Smooth muscle cell (in vitro differentiated cells): Measurements from ENCODE around the gene GPSM1. TPM values are rescaled to one million over a fixed set of nuclear protein-coding genes. Genes with fewer than 3 reads are reported as not detected.

Experiments used
- DNase-seq: peaks from one replicate; lab custom pipeline; 2025; ENCODE audit not compliant: unreplicated experiment; lab: John Stamatoyannopoulos, UW
- H2AFZ ChIP-seq: fragments of 200-600 bp; sonication (generic); 2 replicates; pipeline ENCODE4 v1.6.0; 2016; ENCODE audit warnings: antibody characterized with exemption, low read depth, mild to moderate bottlenecking
- H3F3A ChIP-seq: fragments of 200-600 bp; sonication (generic); 2 replicates; pipeline ENCODE4 v1.6.0; 2017; ENCODE audit warnings: antibody characterized with exemption, low read depth
- H3K27ac ChIP-seq: fragments of 200-600 bp; sonication (generic); 2 replicates; pipeline ENCODE4 v1.5.1; 2016; ENCODE audit warnings: low read depth, mild to moderate bottlenecking
- H3K27me3 ChIP-seq: fragments of 200-600 bp; sonication (generic); 2 replicates; pipeline ENCODE4 v1.6.1; 2016; ENCODE audit warnings: low read depth, mild to moderate bottlenecking
- H3K36me3 ChIP-seq: fragments of 200-600 bp; sonication (generic); 2 replicates; pipeline ENCODE4 v1.5.1; 2016; ENCODE audit warnings: low read depth
- H3K4me1 ChIP-seq: fragments of 200-600 bp; sonication (generic); 2 replicates; pipeline ENCODE4 v1.5.1; 2016; ENCODE audit warnings: low read depth
- H3K4me2 ChIP-seq: fragments of 200-600 bp; sonication (generic); 2 replicates; pipeline ENCODE4 v1.6.0; 2016; ENCODE audit warnings: mild to moderate bottlenecking
- H3K4me3 ChIP-seq: fragments of 200-600 bp; sonication (generic); 2 replicates; pipeline ENCODE4 v1.5.1; 2016; ENCODE audit warnings: mild to moderate bottlenecking
- H3K79me2 ChIP-seq: fragments of 200-600 bp; sonication (generic); 2 replicates; pipeline ENCODE4 v1.6.0; 2016; ENCODE audit warnings: low read depth, mild to moderate bottlenecking
- H3K9ac ChIP-seq: fragments of 200-600 bp; sonication (generic); 2 replicates; pipeline ENCODE4 v1.6.0; 2016; ENCODE audit warnings: low read depth
- H3K9me3 ChIP-seq: fragments of 200-600 bp; sonication (generic); replicated peaks from 2 replicates; pipeline ENCODE4 v1.5.1; 2016; ENCODE audit warnings: low read depth
- H4K20me1 ChIP-seq: fragments of 200-600 bp; sonication (generic); 2 replicates; pipeline ENCODE4 v1.6.0; 2016; ENCODE audit warnings: low read depth
- CTCF ChIP-seq: fragments of 200-600 bp; sonication (generic); IDR thresholded peaks from 2 replicates; pipeline ENCODE4 v1.5.1; 2017; ENCODE audit warnings: borderline replicate concordance, mild to moderate bottlenecking, antibody characterized with exemption; ENCODE audit not compliant: insufficient read depth, poor library complexity, severe bottlenecking
- WGBS: methylation state at CpG from one replicate; pipeline ENCODE4 v1.1.7; 2016; ENCODE audit warnings: low lambda C conversion rate; 5-methylcytosine and 5-hydroxymethylcytosine counted together
- polyA plus RNA-seq: library from polyadenylated mRNA; unstranded; fragments of >200 nt; fragmentation: Nextera tagmentation; extraction: Ambion mirVana; gene quantifications from 2 replicates; pipeline ENCODE4 v1.2.1, GENCODE V29; 2016
- total RNA-seq: library from RNA; depleted of rRNA; stranded (reverse); fragments of >200 nt; gene quantifications from 2 replicates; pipeline ENCODE4 v1.2.3, GENCODE V29; 2014

GPSM1 gene
- total and polyA plus RNA-seq, 2 experiments from 2014 or later = 21.1 to 45.9 TPM

DNA sequence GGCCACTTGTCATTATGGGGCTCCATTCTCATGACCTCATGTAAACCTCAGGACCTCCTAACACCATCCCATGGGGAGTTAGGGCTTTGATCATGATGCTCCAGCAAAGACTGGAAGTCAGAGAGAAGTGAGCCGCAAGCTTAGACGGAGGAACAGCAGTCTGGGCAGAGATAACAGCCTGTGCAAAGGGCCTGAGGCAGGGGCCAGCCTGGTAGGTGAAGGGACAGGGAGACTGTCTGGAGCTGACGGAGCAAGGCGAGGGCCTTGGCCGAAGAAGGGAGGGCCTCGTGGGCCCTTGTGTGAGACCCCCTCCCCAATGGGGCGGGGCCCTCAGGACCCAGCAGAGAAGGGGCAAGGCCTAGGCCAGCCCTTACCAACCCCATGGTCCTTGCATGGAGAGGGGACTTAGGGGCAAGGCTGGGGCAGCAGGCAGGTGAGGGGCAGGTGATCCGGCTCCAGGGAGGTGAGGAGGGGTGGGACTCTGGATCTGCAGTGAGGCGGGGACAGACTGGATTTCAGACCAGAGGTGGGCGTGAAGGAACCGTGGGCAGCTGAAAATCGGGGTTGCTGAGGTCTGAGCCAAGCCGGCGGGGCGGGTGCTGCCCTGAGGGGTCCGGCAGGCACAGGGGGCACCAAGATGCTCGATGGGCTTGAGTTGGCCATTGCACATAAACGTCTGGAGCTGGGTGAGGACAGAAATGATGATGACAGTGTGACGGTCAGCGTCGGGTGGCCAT is 17.4 kb downstream of the GPSM1 start:
- Histone ChIP-seq H3K27me3 (no peaks in the 10 kb centered on the region), H3K36me3 (no peaks in the 10 kb centered on the region), H3K79me2 (no peaks in the 10 kb centered on the region), H3K9me3 (no peaks in the 10 kb centered on the region), H4K20me1 (peaks cover 34% of the 10 kb centered on the region), H3K27ac (no peak overlapping the region), H3K4me1 (peaks cover 23% of the 10 kb centered on the region), H3F3A (no peaks in the 10 kb centered on the region), H2AFZ (no peak overlapping the region), H3K4me3 (no peak overlapping the region), H3K4me2 (no peak overlapping the region), H3K9ac (no peak overlapping the region)
- DNase-seq = no peak
- TF ChIP-seq CTCF = no peak
- WGBS = 83% methylated on average over 20 of the region's 21 CpGs

DNA sequence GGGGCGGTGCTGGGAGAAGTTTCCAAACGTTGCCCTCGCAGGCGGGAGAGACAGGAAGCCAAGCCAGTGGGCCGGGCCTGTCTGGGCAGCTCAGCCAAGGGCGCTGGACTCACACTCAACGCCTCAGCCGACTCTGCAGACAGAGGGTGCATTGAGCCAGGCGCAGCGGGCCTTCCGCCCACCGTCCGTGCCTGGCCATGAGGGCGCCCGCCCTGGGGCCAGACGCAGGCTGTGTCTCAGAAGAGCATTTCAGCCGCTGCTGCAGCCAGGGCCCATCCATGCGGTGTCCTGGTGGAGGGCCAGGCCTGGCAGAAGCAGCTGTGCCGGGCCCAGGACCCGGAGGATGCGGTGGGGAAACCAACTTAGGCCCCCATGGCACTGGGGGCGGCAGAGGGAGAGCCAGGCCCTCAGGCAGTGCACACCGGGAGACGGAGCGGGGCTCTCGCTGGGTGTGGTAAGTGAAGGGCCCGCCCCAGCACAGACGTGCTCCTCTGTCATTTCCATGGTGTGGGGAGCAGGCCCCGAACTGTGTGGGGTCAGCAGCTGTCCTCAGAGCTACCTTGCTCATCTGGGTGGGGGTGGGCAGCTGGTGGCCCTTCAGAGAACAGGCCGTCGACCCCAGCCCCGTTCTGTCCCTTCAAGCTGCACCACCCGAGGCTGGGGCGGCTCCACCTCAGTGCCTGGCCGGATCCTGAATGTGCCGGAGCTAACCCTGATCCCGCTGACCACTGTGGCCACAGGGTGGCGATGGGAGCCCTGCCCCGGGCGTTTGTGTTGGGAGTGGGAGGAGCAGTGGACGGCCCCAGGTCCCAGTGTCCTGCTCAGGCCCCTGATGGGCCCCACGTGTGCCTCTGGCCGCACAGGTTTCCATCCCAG is 18.2 kb downstream of the GPSM1 start:
- H3K9ac ChIP-seq = no peak overlapping the region
- no peak overlapping the region for H3K27ac ChIP-seq
- 64% methylated on average over 40 of the region's 43 CpGs for WGBS

GRCh38 chr9:136346157-136346481 is 18.8 kb downstream of the GPSM1 start:
- Histone ChIP-seq H3K4me3 (no peak overlapping the region), H3K36me3 (no peaks in the 10 kb centered on the region)
- WGBS = 85% methylated on average over 10 of the region's 10 CpGs

More for the DNA sequence above, 18.2 kb downstream of the GPSM1 start:
- Histone ChIP-seq H3F3A (no peaks in the 10 kb centered on the region), H3K4me2 (no peak overlapping the region), H3K79me2 (no peaks in the 10 kb centered on the region), H2AFZ (no peak overlapping the region), H3K36me3 (no peaks in the 10 kb centered on the region), H3K4me3 (no peak overlapping the region), H4K20me1 (peaks cover 31% of the 10 kb centered on the region), H3K27me3 (no peaks in the 10 kb centered on the region), H3K9me3 (no peaks in the 10 kb centered on the region), H3K4me1 (peaks cover 23% of the 10 kb centered on the region)
- no peak for DNase-seq
- peak; percentile 8 for TF ChIP-seq CTCF

More at GRCh38 chr9:136346157-136346481, 18.8 kb downstream of the GPSM1 start:
- Histone ChIP-seq H3F3A (no peaks in the 10 kb centered on the region), H3K79me2 (no peaks in the 10 kb centered on the region), H3K4me2 (no peak overlapping the region), H4K20me1 (peaks cover 37% of the 10 kb centered on the region), H3K9me3 (no peaks in the 10 kb centered on the region), H3K27ac (no peak overlapping the region), H3K27me3 (no peaks in the 10 kb centered on the region), H2AFZ (no peak overlapping the region), H3K9ac (no peak overlapping the region), H3K4me1 (peaks cover 23% of the 10 kb centered on the region)
- DNase-seq = no peak
- TF ChIP-seq CTCF = no peak
